Left kidney (tissue), 8 donors: Measurements from ENCODE around the gene HCCS. TPM values are rescaled to one million over a fixed set of nuclear protein-coding genes. Genes with fewer than 3 reads are reported as not detected.
A peak's percentile ranks its signal among the peaks of the same experiment; 100 is the strongest.

Source experiments
- DNase-seq: peaks from one replicate; pipeline ENCODE4 v3.0.0-alpha.2; 2013
- long read RNA-seq, 8 donors: transcript quantifications; one replicate each; lab custom pipeline, GENCODE V29; 2026
- polyA plus RNA-seq: library from polyadenylated mRNA; unstranded; fragments of 120-200 nt; gene quantifications from one replicate; pipeline ENCODE4 v1.2.1, GENCODE V29; 2013; ENCODE audit not compliant: insufficient read length

The HCCS gene
- polyA plus RNA-seq, result 26.4 TPM
- long read RNA-seq, donor 1, partial matches to known transcripts, result 0 of 5 reads
- long read RNA-seq, donor 1, other reads (novel, unspliced or antisense), result 0 of 5 reads
- long read RNA-seq, donor 2, transcript HCCS-202 (7 exons, 1,072 nt), result major isoform, 8 of 17 reads
- long read RNA-seq, donor 2, partial matches to known transcripts, result 9 of 17 reads
- long read RNA-seq, donor 2, other reads (novel, unspliced or antisense), result 0 of 17 reads
- long read RNA-seq, donor 3, transcript HCCS-202 (7 exons, 1,072 nt), result major isoform, 5 of 6 reads
- long read RNA-seq, donor 3, partial matches to known transcripts, result 0 of 6 reads
- long read RNA-seq, donor 3, other reads (novel, unspliced or antisense), result 0 of 6 reads
- long read RNA-seq, donor 4, result 0 reads
- long read RNA-seq, donor 5, transcript HCCS-202 (7 exons, 1,072 nt), result major isoform, 15 of 30 reads
- long read RNA-seq, donor 5, partial matches to known transcripts, result 14 of 30 reads
- long read RNA-seq, donor 5, other reads (novel, unspliced or antisense), result 0 of 30 reads
- long read RNA-seq, donor 6, transcript HCCS-202 (7 exons, 1,072 nt), result major isoform, 13 of 13 reads
- long read RNA-seq, donor 6, partial matches to known transcripts, result 0 of 13 reads
- long read RNA-seq, donor 6, other reads (novel, unspliced or antisense), result 0 of 13 reads
- long read RNA-seq, donor 7, transcript HCCS-201 (7 exons, 2,277 nt), result minor isoform, 5 of 16 reads
- long read RNA-seq, donor 7, transcript HCCS-203 (7 exons, 1,000 nt), result minor isoform, 5 of 16 reads
- long read RNA-seq, donor 7, transcript HCCS-202 (7 exons, 1,072 nt), result major isoform, 6 of 16 reads
- long read RNA-seq, donor 7, partial matches to known transcripts, result 0 of 16 reads
- long read RNA-seq, donor 7, other reads (novel, unspliced or antisense), result 0 of 16 reads
- long read RNA-seq, donor 8, partial matches to known transcripts, result 0 of 1 reads
- long read RNA-seq, donor 8, other reads (novel, unspliced or antisense), result 0 of 1 reads

GRCh38 chrX:11111037-11111851 is at the start of gene HCCS:
HCCS (plus strand) TSS chrX:11111332; CDS start chrX:11112061, 729 bp downstream.
- peak; percentile 75 for DNase-seq

- no peak for DNase-seq
Observed at GRCh38 chrX:11064276-11064675, 46.9 kb upstream of the HCCS start.

- DNase-seq, result no peak
Observed at GRCh38 chrX:11064851-11065600, 46.1 kb upstream of the HCCS start.

DNA sequence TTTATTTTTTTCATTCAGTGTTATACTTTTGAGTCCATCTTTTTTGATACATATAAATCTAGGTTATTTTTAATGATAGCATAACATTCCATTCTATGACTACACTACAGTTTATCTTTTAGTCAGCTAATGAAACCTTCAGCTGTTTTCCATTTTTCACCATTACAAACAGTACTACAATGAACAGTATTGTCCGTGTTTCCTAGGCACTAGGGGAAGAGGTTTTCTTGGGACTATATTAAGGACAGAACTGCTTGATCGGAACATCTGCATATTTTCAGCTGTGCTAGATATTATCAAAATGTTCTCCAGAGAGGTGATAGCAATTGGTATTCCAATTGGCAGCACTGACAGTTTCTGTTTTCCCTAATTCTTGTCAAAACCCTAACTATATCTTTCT is 44.3 kb upstream of the HCCS start:
- DNase-seq, result no peak

- DNase-seq, result no peak
Observed at GRCh38 chrX:11073381-11073780, 37.8 kb upstream of the HCCS start.

DNA sequence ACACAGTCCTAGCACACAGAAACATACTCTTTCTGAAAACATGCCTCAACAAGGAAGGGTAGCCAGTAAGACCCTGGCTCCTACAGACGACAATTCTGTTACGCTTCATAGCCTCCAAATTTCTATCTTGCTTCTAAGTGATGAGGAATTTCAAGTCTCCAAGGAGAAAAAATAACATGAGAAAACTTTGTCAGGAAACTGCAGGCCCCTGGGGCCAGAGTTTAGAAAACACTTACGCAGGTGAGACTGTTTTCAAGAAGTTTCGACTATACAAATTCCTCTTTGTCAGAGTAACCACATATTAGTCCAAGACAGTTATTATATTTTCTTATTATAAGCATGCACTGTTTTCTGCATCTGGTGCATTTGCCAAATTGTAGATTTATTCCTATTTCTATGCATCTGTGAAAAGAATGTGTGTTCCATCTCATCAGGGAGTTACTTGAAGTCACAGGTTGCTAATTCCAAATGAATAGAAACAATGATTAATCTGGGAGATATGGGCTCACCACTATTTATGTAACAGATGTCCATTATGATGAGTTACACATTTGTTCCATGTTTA is 30.3 kb upstream of the HCCS start:
- DNase-seq, result no peak

- no peak for DNase-seq
Observed at GRCh38 chrX:11081511-11081910, 29.6 kb upstream of the HCCS start.

- no peak for DNase-seq
Observed at GRCh38 chrX:11085305-11085704, 25.8 kb upstream of the HCCS start.

DNA sequence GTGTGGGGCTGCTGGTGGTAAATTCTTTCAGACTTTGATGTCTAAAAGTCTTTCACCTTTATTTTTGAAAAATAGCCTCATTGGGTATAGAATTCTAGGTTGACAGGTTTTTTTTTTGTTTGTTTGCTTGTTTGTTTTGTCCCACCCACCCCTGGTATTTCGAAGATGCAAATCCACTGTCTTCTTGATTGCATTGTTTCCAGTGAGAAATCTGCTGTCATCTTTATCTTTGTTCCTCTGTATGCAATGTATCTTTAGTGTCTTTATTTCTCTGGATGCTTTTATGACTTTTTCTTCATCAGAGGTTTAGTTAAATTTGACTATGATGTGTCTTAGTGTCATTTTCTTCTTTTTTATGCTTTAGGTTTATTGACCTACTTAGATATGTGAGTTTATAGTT is 21.3 kb upstream of the HCCS start:
- no peak for DNase-seq

- no peak for DNase-seq
Observed at GRCh38 chrX:11097933-11098332, 13.2 kb upstream of the HCCS start.

DNA sequence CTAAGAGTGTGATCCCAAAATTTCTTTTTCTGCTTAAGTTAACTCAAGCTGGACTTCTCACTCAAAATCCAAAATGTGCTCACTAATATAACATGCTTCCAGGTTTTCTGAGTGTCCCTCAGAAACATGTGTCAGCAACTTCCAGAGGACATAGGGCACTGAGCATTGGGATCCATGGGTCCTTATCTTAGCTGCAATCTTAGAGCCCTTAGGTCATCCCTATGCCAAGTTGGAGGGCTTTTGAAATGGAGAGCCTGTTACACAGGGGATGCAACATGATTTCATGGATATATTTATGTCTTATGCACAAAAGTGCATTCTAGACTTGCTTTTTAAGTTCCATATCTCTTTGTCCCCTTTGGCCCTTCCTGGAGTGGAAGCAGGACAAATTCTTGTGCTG is 11.7 kb upstream of the HCCS start:
- DNase-seq, result no peak

DNA sequence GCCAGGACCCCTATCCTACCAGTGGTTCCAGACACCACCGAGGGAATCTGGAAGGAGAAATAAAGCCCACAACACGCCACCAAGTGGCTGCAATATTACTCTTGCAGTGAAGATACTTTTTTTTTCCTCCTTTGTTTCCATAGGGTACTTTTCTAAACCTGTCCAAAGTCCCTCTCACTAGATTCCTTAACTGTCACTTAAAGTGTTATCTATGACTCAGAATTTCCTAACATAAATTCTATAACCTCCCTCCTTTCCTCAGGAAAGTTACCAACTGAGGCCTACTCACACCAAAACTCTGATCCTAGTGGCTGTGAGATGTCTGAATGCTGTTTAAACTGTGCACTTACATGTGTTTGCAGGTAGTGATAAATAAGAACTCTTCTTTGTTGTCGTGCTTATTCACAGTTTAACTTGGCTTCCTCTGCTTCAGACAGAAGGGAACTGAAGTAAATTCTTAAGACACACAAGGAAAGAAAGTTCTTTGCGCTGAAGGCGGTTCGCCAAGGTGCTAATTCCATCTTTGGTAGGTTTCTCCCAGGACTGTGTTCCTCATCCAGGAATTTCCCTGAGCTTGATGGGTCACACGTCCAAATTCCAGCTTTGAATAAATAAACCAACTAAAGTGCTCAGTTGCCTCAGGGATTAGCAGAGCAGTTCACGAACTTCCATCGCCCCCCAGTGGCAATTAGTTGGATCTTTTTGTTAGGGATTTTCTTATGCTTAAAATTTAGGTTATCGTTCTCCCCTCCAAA is 10.7 kb upstream of the HCCS start:
- DNase-seq, result peak; percentile 46

DNA sequence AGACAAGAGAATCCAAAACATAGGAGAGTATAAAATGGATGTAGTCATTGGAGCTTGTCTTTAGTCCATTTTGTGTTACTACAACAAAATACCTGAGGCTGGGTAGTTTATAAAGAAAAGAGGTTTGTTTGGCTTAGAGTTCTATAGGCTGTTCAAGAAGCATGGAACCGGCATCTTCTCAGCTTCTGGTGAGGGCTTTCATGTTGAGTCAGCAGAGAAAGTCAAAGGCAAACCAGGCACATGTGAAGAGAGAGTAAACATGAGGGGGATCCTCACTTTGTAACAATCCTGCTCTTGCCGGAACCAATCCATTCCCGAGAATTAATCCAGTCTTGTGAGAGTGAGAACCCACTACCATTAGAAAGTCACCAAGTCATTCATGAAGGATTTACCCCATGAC is 8.1 kb upstream of the HCCS start:
- DNase-seq, result no peak

DNA sequence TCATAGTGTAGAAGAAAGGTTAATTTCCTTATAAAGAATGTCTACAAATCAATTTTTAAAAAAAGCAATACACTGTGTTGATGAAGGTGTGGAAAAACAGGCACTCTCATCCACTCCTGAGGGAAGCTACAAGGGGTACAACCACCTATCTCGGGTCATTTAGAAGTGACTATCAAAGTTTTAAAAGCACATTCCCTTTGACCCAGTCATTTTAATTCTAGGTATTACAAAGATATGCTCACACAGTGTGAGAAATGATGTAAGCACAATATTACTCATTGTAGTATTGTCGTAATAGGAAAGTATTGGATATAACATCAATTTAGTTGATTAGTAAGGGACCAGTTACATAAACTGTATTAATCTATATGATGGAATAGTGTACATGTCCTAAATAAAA is 7.4 kb upstream of the HCCS start:
- no peak for DNase-seq

DNA sequence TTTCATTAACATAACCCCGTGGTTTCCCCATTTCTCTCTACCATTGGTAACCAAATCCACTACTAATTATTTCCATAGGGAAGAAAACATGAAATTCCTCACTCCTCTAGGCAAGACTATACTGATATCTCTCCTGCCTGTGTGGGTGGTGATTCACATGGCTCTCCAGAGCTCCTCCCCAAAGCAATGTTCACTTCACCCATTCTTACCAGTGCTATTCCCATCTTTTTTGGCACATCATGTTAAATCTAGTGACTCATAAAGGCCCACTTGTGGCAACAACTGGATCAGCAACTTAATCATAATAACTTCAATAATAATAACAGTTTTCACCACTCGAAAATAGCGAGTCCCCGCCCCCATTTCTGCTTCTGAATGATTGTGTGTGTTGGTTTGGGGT is 6.1 kb upstream of the HCCS start:
- no peak for DNase-seq

- DNase-seq, result no peak
Observed at GRCh38 chrX:11108253-11108941, 2.7 kb upstream of the HCCS start.

GRCh38 chrX:11109968-11110367 is 1.2 kb upstream of the HCCS start:
- no peak for DNase-seq

DNA sequence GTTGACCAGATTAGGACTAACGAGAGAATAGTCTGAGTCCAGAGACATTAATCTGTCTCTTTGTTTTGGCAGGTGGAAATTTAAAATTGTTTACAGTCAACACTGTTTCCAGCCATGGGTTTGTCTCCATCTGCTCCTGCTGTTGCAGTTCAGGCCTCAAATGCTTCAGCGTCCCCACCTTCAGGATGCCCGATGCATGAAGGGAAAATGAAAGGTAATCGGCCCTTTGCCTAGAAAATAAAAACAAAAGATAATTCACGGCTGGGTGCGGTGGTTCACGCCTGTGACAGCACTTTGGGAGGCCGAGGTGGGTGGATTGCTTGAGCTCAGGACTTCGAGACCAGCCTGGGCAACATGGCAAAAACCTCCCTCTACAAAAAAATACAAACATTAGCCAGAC is 815 bp downstream of the HCCS start:
- no peak for DNase-seq

GRCh38 chrX:11113731-11114130 is 2.6 kb downstream of the HCCS start:
- DNase-seq, result no peak

DNA sequence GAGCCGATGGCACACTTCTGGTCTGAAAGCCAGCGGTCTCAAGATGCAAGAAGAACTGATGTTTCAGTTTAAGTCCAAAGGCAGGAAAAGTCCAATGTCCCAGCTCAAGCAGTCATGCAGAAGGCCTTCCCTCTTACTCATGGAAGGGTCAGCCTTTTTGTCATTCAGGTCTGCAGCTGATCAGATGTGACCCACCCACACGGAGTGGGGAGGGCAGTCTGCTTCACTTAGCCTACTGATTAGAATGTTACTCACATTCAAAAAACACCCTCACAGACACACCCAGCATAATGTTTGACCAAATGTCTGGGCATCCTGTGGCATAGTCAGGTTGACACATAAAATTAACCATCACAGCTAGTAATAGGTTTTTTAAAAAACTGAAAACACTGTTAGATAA is 6.6 kb downstream of the HCCS start:
- no peak for DNase-seq
